ENCODE measurements around the gene ARSH. TPM values are rescaled to one million over a fixed set of nuclear protein-coding genes. Genes with fewer than 3 reads are reported as not detected.
A peak's percentile ranks its signal among the peaks of the same experiment; 100 is the strongest.
"Not testable (repeated sequence)": the region's sequence is repeated elsewhere in the genome, so short reads cannot be mapped to it uniquely, and the experiment has no call there.

The ARSH gene
- not detected for total RNA-seq

- no peak within 1 kb of the TSS for H3K4me3 ChIP-seq
- no peak within 1 kb of the TSS for H3K27ac ChIP-seq
- no peak for TF ChIP-seq CTCF (IDR thresholded peaks at IDR 0.05)
- no peaks in the 10 kb centered on the region for H3K27me3 ChIP-seq
- H3K36me3 ChIP-seq: no peaks in the 10 kb centered on the region
- intact Hi-C loops (cut with DNase I): no loop called here
- DNase-seq (ENCODE audit: low spot score in 2 of 2): no peak
- no peaks in the 10 kb centered on the region for H3K4me1 ChIP-seq
- peaks cover 3 to 5% of the 10 kb centered on the region in 2 donors for H3K9me3 ChIP-seq
These were observed at the start of gene ARSH for GRCh38 chrX:3006495-3006894. Gene ARSH, plus strand, starts transcription at chrX:3006546. Its CDS starts 67 bp downstream, at chrX:3006613.

GRCh38 chrX:2958199-2958598 is 48.1 kb upstream of the ARSH start:
- H3K27me3 ChIP-seq: no peaks in the 10 kb centered on the region
- H3K4me1 ChIP-seq: no peaks in the 10 kb centered on the region
- no peak overlapping the region for H3K4me3 ChIP-seq
- no peak overlapping the region for H3K27ac ChIP-seq
- DNase-seq (ENCODE audit: low spot score in 2 of 2): no peak
- TF ChIP-seq CTCF (IDR thresholded peaks at IDR 0.05): no peak
- no peaks in the 10 kb centered on the region for H3K36me3 ChIP-seq
- intact Hi-C loops (cut with DNase I): no loop called here
- H3K9me3 ChIP-seq: no peaks in the 10 kb centered on the region

GRCh38 chrX:2960861-2961515 is 45.4 kb upstream of the ARSH start:
- Histone ChIP-seq H3K36me3 (no peaks in the 10 kb centered on the region), H3K4me3 (no peak overlapping the region), H3K4me1 (peaks cover 0 to 2% of the 10 kb centered on the region in 2 donors), H3K9me3 (no peaks in the 10 kb centered on the region), H3K27me3 (no peaks in the 10 kb centered on the region), H3K27ac (no peak overlapping the region)
- no peak for TF ChIP-seq CTCF (IDR thresholded peaks at IDR 0.05)
- intact Hi-C loops (cut with DNase I): no loop called here
- DNase-seq (ENCODE audit: low spot score in 2 of 2): no peak

GRCh38 chrX:2962381-2962780 is 44.0 kb upstream of the ARSH start:
- H3K4me3 ChIP-seq: no peak overlapping the region
- H3K36me3 ChIP-seq: no peaks in the 10 kb centered on the region
- peaks cover 0 to 2% of the 10 kb centered on the region in 2 donors for H3K4me1 ChIP-seq
- DNase-seq (ENCODE audit: low spot score in 2 of 2): no peak
- no peak overlapping the region for H3K27ac ChIP-seq
- intact Hi-C loops (cut with DNase I): no loop called here
- H3K27me3 ChIP-seq: no peaks in the 10 kb centered on the region
- no peaks in the 10 kb centered on the region for H3K9me3 ChIP-seq
- TF ChIP-seq CTCF (IDR thresholded peaks at IDR 0.05): no peak

GRCh38 chrX:2963449-2963848 is 42.9 kb upstream of the ARSH start:
- H3K4me1 ChIP-seq; H3K4me3 ChIP-seq; H3K27me3 ChIP-seq; DNase-seq (ENCODE audit: low spot score in 2 of 2); H3K9me3 ChIP-seq; intact Hi-C loops (cut with DNase I); H3K36me3 ChIP-seq: not testable (repeated sequence)
- peak overlapping the region in 1 of 2 donors; percentile 52 for H3K27ac ChIP-seq

GRCh38 chrX:2963992-2964794 is 42.2 kb upstream of the ARSH start:
- H3K4me3 ChIP-seq; intact Hi-C loops (cut with DNase I); H3K9me3 ChIP-seq; H3K27me3 ChIP-seq; H3K4me1 ChIP-seq; H3K36me3 ChIP-seq; DNase-seq (ENCODE audit: low spot score in 2 of 2): not testable (repeated sequence)
- peak overlapping the region; percentile 52 to 53 for H3K27ac ChIP-seq
